Peyer's patch (tissue), 4 donors: ENCODE results near the gene AMBP.

Source experiments
- POLR2A ChIP-seq, 2 donors: fragments of 450-650 bp; IDR thresholded peaks; one replicate each; pipeline ENCODE4 v1.5.1; 2017; ENCODE audit warnings: antibody characterized with exemption in 2 of 2, mild to moderate bottlenecking in 2 of 2, moderate library complexity in 2 of 2
- TF ChIP-seq, protein P1 (sequence below), 6 experiments: fragments of 450-650 bp in 4 of 6; fragments of 200-600 bp in 2 of 6; sonication (generic) in 1 of 6; IDR thresholded peaks; one replicate each; pipeline ENCODE4 v1.5.1; 2017 to 2019; ENCODE audit warnings: antibody characterized with exemption in 6 of 6, mild to moderate bottlenecking in 3 of 6, moderate library complexity in 1 of 6

- TF ChIP-seq, protein P1, sequence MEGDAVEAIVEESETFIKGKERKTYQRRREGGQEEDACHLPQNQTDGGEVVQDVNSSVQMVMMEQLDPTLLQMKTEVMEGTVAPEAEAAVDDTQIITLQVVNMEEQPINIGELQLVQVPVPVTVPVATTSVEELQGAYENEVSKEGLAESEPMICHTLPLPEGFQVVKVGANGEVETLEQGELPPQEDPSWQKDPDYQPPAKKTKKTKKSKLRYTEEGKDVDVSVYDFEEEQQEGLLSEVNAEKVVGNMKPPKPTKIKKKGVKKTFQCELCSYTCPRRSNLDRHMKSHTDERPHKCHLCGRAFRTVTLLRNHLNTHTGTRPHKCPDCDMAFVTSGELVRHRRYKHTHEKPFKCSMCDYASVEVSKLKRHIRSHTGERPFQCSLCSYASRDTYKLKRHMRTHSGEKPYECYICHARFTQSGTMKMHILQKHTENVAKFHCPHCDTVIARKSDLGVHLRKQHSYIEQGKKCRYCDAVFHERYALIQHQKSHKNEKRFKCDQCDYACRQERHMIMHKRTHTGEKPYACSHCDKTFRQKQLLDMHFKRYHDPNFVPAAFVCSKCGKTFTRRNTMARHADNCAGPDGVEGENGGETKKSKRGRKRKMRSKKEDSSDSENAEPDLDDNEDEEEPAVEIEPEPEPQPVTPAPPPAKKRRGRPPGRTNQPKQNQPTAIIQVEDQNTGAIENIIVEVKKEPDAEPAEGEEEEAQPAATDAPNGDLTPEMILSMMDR (IDR thresholded peaks at IDR 0.05) = no peak
- TF ChIP-seq POLR2A (IDR thresholded peaks at IDR 0.05) = no peak
Observed at GRCh38 chr9:114120192-114121014, 42.3 kb upstream of the AMBP start.
